Measurements from ENCODE around the gene ABO. TPM values are rescaled to one million over a fixed set of nuclear protein-coding genes. Genes with fewer than 3 reads are reported as not detected.
"Not testable (repeated sequence)": the region's sequence is repeated elsewhere in the genome, so short reads cannot be mapped to it uniquely, and the experiment has no call there.

The ABO gene
- total RNA-seq, 1 experiment from 2014 or later = not detected

DNA sequence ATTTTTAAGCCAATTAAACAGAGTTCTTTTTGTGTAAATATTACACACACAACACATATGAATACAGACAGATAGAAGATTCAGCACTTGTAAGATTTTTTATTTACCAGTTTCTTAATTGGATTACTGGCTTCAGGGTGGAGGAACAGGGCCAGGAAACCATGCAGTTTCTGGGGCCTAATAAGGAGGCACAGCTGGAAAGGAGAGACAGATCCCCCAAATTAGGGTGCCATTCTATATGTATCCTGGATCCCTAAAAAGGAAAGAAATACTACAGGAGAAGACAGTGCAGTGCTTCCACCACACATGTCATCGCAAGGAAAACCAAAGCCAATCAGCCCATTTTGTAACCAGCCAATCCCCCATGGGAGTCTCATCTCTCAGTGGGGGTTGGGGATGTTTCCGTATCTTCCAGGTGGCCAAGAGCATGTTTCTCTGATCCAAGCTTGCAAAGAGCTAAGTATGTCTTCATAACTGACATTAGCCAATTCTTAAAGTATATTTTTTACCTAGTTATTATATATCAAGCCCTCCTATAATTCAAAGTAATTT, 15.8 kb upstream of the ABO start:
- no peak for DNase-seq (ENCODE audit: low read depth)

DNA sequence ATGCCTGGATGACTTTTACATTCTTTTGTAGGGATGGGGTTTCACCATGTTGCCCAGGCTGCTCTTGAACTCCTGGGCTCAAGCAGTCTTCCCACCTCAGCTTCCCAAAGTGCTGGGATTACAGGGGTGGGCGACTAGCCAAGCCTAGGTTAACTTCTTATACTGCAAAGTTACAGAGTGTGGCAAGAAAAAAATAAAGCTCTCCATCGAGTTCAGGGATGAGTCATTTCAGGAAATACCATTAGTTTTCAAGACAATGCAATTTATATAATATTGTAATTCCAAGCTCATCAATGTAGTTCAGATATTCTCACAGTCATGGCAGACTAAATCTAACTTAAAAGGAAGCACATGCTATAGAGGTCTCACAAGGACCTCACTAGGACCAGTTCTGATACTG, 11.5 kb upstream of the ABO start:
- no peak for DNase-seq (ENCODE audit: low read depth)

DNA sequence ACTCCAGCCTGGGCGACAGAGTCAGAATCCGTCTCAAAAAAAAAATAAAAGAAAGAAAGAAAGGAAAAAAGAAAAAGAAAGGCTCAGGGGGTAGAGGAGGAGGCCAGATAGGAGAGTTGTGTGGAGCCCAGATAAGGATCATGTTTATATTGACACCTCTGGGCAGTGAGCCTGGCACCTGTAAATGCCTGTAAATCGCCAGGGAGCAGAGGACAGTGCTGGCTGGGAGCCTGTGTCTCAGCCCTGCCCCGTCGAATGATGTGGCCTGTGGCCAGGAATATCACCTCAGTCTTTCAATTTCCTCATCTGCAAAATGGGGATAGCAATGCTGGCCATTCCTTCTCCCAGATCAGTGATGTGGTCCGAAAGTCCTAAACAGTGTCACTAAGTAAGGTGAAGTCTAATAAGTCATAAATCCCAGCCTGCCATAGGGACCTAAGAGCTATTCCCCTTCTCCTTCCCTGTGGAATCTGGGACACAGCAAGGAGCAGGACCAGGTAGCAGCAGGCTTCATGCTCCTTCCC, 10.3 kb upstream of the ABO start:
- DNase-seq (ENCODE audit: low read depth) = no peak

DNA sequence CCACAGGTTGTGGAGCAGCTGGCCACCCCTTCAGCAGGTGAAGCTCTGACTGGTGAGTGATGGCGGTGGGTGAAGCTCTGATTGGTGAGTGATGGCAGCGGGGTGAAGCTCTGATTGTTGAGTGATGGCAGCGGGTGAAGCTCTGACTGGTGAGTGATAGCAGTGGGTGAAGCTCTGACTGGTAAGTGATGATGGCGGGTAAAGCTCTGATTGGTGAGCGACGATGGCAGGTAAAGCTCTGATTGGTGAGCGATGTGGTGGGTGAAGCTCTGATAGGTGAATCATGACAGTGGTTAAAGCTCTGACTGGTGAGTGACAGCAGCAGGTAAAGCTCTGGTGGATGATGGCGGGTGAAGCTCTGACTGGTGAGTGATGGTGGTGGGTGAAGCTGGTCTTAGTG, 9.4 kb upstream of the ABO start:
- no peak for DNase-seq (ENCODE audit: low read depth)

DNA sequence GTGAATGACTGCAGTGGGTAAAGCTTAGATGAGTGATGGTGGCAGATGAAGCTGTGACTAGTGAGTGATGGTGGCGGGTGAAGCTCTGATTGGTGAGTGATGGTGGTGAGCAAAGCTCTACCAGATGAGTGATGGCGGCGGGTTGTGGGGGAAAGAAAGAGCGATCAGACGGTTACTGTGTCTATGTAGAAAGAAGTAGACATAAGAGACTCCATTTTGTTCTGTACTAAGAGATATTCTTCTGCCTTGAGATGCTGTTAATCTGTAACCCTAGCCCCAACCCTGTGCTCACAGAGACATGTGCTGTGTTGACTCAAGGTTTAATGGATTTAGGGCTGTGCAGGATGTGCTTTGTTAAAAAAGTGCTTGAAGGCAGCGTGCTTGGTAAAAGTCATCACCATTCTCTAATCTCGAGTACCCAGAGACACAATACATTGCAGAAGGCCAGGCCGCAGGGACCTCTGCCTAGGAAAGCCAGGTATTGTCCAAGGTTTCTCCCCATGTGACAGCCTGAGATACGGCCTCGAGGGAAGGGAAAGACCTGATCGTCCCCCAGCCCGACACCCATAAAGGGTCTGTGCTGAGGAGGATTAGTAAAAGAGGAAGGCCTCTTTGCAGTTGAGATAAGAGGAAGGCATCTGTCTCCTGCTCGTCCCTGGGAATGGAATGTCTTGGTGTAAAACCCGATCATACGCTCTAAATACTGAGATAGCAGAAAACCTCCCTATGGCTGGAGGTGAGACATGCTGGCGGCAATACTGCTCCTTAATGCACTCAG, 8.4 kb upstream of the ABO start:
- not testable (repeated sequence) for DNase-seq (ENCODE audit: low read depth)

DNA sequence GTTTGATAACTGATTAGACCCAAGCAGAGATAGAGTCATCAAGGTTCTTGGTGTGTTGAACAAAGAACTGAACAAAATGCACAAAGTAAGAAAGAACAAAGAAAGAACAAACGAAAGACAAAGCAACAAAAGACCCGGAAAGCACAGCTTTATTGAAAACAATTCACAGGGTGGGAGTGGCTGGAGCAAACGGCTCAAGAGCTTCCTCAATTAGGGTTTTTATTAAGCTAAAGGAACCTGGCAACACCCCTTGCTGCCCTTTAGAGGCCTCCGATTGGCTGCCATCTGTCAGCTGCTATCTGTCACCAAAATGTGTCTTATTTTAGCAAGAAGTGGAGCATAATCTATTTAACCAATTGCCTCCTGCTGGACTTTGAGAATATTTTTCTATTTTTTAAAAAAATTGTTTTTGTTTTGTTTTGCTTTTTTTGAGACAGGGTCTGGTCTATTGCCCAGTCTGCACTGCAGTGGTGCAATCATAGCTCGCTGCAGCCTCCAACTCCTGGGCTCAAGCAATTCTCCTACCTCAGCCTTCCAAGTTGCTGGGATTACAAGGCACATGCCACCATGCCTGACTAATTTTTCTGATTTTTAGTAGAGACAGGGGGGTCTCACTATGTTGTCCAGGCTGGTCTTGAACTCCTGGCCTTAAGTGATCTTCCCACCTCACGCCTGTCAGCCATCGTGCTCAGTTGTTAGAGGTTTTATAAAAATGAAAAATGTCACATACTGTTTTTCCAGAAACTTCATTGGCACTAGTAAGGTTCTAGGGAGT, 7.7 kb upstream of the ABO start:
- no peak for DNase-seq (ENCODE audit: low read depth)

DNA sequence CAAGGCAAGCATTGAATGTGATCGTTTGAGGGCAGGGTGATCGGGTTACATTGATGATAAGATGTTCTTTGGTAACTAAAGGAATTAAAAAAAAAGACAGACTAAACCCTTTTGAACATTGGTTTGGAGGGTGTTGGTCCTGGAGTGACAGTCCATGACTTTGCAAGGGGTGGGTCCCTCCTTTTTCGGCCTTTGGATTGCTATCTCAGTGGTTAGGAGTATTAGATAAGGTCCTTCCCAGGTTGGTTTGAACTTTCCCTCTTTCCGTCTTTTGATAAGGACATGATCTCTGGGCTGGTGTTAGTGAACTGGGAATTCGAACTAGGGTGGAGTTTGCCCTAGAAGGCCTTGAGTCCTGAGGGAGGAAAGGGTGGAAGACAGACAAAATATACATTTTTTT, 5.4 kb upstream of the ABO start:
- no peak for DNase-seq (ENCODE audit: low read depth)

DNA sequence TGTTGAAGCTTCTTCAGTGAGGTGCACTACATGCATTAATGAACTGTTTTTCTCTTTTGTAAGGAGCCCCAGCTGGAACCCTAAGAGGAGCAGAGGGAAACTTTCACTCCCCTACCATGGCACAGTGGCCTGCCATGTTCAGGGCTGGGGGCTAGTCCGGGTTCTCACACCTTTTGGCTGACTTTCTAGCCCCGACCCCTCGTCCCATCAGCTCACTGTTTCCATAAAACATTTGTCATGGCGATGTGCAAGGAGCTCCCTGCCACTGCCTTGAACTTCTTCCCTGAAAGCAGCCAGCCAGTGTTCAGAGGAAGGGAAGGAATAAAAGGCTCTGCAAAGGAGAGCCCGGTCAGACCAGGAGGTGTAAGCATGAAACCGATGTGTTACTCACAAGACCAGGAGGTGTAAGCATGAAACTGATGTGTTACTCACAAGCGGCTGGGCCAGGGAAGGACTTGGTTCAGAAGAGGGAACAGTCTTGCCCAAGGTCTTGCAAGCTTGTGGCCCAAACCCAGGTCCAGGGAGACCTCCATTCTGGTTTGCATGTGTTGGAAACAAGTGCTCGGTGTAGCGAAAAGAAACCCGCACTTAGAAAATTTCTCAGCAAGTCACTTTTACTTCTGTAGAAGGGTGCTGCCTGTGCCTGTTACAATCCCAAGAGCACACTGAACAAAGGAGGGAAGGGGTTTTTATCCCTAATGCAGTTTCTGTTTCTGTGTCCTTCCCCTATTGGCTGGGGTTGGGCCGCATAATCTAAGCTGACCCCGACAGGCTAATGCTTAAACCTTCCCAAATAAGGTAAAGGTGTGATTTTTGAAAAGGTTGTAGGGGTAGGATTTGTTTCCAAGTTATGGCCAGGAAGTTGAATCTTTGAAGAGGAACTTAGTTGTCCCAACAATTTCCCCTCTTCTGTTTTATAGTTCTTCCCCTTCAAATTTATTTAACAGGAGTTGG, 3.4 kb upstream of the ABO start:
- DNase-seq (ENCODE audit: low read depth) = peak; percentile 11

DNA sequence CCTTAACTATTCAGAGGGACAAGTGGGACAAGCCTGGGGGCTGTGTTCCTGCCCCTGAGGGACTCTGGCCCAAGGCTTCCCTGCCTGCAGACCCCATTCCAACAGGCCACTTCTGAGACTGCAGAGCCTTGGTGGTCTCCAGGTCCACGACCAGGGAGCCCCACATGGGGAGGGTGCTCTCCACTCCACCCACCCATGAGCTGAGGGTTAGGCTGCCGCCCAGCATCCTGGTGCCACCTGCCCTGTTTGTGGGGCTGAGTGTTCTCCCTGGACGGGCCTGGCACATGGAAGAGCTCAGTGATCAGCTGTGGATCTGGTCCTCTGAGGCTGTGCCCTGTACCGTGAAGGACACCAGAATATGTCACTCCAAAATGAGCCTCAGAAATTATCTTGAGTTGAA, 2.5 kb upstream of the ABO start:
- no peak for DNase-seq (ENCODE audit: low read depth)

DNA sequence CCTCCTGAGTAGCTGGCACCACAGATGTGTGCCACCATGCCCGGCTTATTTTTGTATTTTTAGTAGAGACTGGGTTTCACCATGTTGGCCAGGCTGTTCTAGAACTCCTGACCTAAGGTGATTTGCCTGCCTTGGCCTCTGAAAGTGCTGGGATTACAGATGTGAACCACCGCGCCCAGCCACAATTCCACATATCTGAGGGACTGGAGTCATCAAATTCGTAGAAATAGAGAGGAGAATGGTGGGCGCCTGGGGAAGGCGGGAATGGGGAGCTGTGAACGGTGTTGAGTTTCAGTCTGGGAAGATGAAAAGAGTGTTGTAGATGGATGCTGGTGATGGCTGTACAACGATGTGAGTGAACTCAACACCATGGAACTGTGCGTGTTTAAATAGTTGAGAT, 1.9 kb upstream of the ABO start:
- no peak for DNase-seq (ENCODE audit: low read depth)

DNA sequence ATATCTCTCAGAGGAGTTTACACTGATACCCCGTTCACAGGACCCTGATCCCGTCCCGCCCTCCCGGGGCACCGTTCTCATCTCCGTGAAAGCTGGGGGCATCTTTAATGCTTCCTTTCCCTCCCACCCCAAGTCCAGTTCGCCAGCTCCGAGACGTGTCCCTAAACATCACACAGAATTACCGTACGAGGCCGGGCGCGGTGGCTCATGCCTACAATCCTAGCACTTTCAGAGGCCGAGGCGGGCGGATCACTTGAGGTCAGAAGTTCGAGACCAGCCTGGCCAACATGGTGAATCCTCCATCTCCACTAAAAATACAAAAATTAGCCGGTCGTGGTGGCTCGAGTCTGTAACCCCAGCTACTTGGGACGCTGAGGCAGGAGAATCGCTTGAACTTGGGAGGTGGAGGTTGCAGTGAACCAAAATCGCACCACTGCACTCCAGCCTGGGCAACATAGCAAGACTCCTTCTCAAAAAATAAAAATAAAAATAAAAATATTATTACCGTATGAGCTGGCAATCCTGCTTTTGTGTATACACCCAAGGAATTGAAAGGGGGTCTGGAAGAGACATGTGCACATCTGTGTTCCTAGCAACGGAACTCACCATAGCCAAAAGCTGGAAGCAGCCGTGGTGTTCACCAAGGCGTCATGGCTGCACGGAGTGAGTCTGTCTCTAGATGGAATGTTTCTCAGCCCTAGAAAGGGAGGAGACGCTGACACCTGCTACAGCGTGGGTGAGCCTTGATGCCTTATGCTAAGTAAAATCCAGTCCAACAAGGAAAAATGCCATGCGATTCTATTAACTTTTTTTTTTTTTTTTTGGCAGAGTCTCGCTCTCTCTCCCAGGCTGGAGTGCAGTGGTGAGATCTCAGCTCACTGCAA, 1.2 kb upstream of the ABO start:
- DNase-seq (ENCODE audit: low read depth) = no peak

DNA sequence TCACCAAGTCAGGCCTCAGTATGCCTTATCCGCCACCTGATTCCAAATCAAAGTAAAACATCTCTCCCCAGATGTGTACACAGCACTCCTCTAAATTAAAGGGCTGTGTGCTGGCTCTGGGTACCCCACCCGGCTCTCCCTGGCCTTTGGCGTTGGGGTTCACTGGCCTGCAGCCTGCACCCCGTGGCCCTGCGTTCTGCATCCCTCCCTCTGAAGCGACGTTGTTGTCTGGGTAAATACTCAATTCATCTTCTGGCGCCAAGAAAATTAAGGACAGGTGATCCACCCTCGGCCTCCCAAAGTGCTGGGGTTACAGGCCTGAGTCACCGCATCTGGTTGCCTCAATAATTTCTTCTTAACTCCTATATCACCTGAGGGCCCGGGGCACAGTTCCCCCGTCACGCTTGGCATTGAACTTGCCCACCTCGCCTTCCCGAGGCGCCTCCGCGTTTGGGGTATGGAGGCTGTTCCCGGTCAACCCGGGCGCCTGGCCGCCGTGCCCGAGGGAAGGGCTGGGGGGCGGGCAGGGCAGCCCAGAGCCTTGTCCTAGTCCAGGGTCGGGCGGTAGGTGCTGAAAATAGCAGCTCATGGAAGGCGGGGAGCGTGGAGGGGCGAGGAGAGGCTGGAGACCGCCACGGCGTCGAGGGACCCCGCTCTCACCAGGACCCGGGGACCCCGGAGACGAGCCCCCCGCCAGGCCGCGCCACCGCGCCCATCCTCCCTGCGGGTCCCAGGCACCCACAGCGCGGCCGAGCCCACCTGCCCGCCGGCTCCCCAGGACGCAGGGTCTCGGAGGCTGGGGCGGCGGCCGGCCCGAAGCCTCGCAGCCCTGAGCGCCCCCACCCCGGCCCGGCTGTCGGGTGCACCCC, 531 bp downstream of the ABO start:
- no peak for DNase-seq (ENCODE audit: low read depth)

DNA sequence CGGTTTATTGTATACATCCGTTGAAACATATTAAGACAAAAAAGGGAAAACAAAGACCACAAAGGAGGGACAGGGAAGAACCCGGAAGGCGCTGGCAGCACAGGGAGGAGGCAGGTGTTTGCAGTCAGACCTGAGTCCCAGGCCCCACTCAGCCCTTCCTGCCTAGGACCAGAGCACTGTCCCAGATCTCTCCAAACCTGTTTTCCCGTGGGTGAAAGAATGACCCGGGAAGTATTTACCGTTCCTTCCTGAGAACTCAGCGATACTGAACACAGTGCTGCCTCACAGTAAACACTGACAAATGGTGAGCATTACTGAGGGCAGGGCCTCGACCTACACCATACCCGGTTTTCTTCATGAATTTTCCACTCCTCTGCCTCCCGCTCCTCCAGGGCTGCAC, 1.2 kb downstream of the ABO start:
- DNase-seq (ENCODE audit: low read depth) = no peak

DNA sequence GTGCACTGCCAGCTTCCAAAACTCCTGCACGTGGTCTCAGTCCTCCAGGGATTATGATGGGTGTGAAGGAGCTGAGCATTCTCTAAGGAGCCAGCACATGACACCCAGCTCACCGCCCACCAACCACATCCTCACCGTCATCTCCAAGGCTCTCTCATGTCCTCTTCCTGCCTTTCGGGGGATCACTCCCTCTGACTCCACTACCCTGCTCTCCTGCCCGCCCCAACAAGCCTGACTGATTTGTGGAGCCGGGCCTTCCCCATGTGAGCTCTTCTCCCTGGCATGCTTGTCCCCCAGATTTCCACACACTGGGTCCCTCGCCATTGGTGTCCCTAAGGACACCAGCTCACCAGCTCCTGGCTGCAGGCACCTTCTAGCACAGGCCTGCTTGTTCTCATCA, 1.9 kb downstream of the ABO start:
- DNase-seq (ENCODE audit: low read depth) = no peak

DNA sequence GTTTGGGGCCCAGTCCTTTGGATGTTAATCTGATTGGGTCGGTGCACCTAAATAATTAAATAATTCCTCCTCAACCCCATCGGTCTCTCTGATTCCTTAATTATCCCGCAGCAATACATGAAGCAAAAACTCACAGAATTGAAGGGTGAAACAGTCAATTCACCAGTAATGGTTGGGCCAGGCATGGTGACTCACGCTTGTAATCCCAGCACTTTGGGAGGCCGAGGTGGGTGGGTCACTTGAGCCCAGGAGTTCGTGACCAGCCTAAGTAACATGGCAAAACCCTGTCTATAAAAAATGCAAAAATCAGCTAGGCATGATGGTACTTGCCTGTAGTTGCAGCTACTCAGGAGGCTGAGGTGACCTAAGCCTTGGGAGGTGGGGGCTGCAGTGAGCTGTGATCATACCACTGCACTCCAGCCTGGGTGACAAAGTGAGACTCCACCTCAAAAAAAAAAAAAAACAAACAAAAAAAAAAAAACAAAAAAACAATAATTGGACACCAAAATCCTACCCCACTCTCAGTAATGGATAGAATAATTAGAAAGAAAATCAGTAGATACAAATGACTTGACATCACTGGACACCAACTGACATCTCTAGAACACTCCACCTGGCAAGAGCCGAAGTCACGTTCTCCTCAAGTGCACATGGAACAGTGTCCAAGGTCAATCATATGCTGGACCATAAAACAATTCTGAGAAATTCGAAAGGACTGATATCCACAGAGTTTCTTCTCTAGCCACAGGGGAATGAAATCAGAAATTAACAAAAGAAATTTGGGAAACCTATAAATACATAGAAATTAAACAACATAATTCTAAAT, 5.3 kb downstream of the ABO start:
- DNase-seq (ENCODE audit: low read depth) = peak; percentile 17

DNA sequence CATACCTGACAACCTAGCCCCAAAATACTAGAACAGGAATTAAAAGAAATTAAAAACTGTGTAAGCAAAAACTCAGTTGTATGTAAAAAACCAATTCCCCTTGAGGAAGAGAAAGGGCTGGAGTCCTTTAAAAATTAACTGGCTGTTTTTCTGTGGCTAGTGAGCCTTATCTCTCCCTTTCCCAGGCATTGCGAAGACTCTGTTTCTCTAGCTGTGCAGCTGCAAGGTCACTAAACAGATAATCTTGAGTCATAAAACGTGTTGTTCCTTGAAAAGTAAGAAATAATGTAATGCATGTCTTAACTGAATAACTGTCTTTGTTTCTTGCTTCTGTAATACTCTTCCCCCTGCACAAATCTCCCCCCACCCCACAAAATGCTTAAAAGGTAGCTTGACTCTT, 5.9 kb downstream of the ABO start:
- not testable (repeated sequence) for DNase-seq (ENCODE audit: low read depth)

DNA sequence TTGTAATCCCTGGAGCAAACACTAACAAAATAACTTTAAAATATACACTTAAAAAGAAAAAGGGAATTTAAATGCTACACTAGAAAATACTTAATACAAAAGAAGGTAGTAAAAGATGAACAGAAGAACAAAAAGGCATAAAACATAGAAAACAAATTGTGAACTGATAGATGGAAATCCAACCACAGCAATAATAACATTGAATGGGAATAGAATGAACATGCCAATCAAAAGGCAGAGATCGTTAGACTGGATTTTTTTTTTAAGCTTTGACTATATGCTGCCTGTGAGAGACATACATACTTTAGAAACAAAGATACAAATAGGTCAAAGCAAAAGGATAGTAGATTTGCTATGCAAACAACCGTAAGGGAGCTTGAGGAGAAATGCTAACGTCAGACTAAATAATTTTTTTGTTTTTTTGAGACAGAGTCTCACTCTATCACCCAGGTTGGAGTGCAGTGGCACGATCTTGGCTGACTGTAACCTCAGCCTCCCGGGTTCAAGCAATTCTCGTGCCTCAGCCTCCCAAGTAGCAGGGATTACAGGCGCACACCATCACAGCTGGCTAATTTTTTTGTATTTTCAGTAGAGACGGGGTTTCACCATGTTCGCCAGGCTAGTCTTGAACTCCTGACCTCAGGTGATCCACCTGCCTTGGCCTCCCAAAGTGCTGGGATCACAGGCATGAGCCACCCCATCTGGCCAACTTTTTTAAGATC, 6.5 kb downstream of the ABO start:
- no peak for DNase-seq (ENCODE audit: low read depth)
